Lung (tissue), 12 donors: ENCODE results near the gene CASS4. TPM values are rescaled to one million over a fixed set of nuclear protein-coding genes. Genes with fewer than 3 reads are reported as not detected.

Source experiments
- ATAC-seq: fragments of 200-7000 bp; cut with Tn5 transposase; one replicate; pipeline ENCODE4 v1.9.1; 2020; ENCODE audit warnings: moderate number of reproducible peaks; ENCODE audit not compliant: insufficient read depth, low FRiP score
- DNase-seq, 3 donors: peaks; one replicate each; pipeline ENCODE4 v3.0.0-alpha.2; 2013 to 2017
- H3K27ac ChIP-seq, 2 donors: one replicate each; pipeline ENCODE4 v1.5.1; 2013; ENCODE audit warnings: mild to moderate bottlenecking in 2 of 2, moderate library complexity in 2 of 2, control low read depth in 1 of 2, inconsistent platforms in 1 of 2, low read depth in 1 of 2, low read length in 1 of 2
- H3K27me3 ChIP-seq, 3 donors: one replicate each; pipeline ENCODE4 v1.5.1; 2013; ENCODE audit warnings: low read length in 2 of 3; ENCODE audit not compliant: control insufficient read depth in 3 of 3, insufficient read depth in 3 of 3
- H3K36me3 ChIP-seq, 4 donors: one replicate each; pipeline ENCODE4 v1.5.1; 2013; ENCODE audit warnings: low read length in 4 of 4, mild to moderate bottlenecking in 1 of 4, moderate library complexity in 1 of 4; ENCODE audit not compliant: control insufficient read depth in 4 of 4, insufficient read depth in 4 of 4
- H3K4me1 ChIP-seq, 5 donors: one replicate each; pipeline ENCODE4 v1.5.1; 2013; ENCODE audit warnings: low read length in 5 of 5, mild to moderate bottlenecking in 2 of 5, moderate library complexity in 1 of 5; ENCODE audit not compliant: control insufficient read depth in 5 of 5, insufficient read depth in 5 of 5
- H3K4me3 ChIP-seq: one replicate; pipeline ENCODE4 v1.5.1; 2013; ENCODE audit warnings: mild to moderate bottlenecking, control low read depth, moderate library complexity
- H3K9ac ChIP-seq, 2 donors: one replicate each; pipeline ENCODE4 v1.5.1; 2013; ENCODE audit warnings: low read length in 2 of 2, control low read depth in 1 of 2; ENCODE audit not compliant: insufficient read depth in 1 of 2
- H3K9me3 ChIP-seq, 4 donors: one replicate each; pipeline ENCODE4 v1.5.1; 2013; ENCODE audit warnings: low read length in 3 of 4, mild to moderate bottlenecking in 1 of 4, moderate library complexity in 1 of 4; ENCODE audit not compliant: control insufficient read depth in 4 of 4, insufficient read depth in 3 of 4
- WGBS, 2 donors: extraction: QIAGEN DNeasy Blood & Tissue Kit; methylation state at CpG; one replicate each; pipeline ENCODE4 v1.1.7; 2013; 5-methylcytosine and 5-hydroxymethylcytosine counted together
- polyA plus RNA-seq, 2 donors: library from polyadenylated mRNA; stranded (reverse); fragments of 200-250 nt; gene quantifications; one replicate each; pipeline ENCODE4 v1.2.1, GENCODE V29; 2013
- total RNA-seq, 2 donors: library from RNA; depleted of rRNA in 1 of 2; stranded (reverse); fragments of >200 nt in 1 of 2; gene quantifications; one replicate each; pipeline ENCODE4 v1.2.1, GENCODE V29; 2014 to 2021
- TF ChIP-seq, protein P1 (sequence below): IDR thresholded peaks from 2 replicates; pipeline ENCODE4 v1.5.1; 2012; ENCODE audit warnings: mild to moderate bottlenecking; ENCODE audit errors: control extremely low read depth, extremely low read depth
- donor health status: control.
- donor health status: control.
- donor health status: Bipolar disorder and iron deficiency.
- donor health status: healthy.
- donor health status: DM: yes; HTN: yes; CAD: no.

CASS4 gene
- total and polyA plus RNA-seq, 4 donors, result 4.5 to 30.7 (median 14.8) TPM

DNA sequence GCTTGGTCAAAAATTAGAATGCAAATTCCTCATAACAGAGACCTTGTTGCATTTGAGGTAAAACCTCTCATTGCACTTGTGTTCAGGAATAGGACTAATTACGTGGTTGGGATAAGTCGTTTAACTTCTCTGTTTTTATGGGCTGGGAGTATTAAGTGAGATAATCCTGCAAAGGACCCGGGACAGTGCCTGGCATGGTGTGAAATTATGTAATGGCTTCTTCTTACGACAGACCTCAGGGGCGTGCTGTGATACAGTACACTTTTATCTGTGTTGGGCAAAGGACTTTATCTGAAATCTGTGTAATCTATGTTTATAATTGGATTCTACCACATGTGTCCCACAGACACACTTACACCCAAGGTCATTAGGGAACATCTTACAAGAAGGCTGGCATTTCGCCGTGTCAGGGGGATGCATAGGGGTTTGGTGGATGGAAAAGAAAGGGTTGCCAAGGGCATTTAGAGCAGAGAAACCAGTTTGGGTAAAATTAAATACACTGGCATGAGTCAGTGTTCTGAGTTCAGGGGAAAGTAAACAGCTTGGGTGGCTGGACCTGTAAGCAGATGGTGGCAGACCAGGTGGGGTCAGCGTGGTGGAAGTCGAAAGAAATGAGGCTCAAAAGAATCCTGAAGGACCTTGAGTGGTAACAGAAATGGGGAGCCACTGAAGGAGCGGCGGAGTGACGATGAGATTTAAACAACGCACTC lies 39.2 kb downstream of the CASS4 start:
- H3K9ac ChIP-seq, result no peak overlapping the region
- no peaks in the 10 kb centered on the region for H3K9me3 ChIP-seq
- no peaks in the 10 kb centered on the region for H3K27me3 ChIP-seq
- peaks cover 0 to 44% (median 10%) of the 10 kb centered on the region in 4 donors for H3K36me3 ChIP-seq
- TF ChIP-seq, protein P1, sequence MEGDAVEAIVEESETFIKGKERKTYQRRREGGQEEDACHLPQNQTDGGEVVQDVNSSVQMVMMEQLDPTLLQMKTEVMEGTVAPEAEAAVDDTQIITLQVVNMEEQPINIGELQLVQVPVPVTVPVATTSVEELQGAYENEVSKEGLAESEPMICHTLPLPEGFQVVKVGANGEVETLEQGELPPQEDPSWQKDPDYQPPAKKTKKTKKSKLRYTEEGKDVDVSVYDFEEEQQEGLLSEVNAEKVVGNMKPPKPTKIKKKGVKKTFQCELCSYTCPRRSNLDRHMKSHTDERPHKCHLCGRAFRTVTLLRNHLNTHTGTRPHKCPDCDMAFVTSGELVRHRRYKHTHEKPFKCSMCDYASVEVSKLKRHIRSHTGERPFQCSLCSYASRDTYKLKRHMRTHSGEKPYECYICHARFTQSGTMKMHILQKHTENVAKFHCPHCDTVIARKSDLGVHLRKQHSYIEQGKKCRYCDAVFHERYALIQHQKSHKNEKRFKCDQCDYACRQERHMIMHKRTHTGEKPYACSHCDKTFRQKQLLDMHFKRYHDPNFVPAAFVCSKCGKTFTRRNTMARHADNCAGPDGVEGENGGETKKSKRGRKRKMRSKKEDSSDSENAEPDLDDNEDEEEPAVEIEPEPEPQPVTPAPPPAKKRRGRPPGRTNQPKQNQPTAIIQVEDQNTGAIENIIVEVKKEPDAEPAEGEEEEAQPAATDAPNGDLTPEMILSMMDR, result no peak
- no peak overlapping the region for H3K4me3 ChIP-seq
- H3K27ac ChIP-seq, result no peak overlapping the region
- no peaks in the 10 kb centered on the region for H3K4me1 ChIP-seq
- DNase-seq (no peak), ATAC-seq (no peak)
- 69 to 70% methylated on average over 13 of the region's 13 CpGs for WGBS, 2 donors

DNA sequence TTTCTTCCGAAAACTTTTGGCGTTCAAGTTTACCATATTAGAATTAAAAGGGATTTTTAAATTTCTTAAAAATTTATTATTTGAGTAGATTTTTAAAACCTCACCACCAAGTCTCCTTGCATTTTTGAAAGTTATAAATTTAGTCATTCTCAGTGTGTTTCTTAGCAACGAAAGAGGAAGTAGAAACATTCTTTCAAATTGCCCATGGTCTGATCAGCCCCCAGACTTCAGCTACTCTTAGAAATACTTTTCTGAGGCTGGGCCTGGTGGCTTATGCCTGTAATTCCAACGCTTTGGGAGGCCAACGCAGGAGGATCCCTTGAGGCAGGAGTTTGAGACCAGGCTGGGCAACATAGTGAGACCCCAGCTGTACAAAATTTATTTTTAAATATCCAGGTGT lies 41.3 kb downstream of the CASS4 start:
- H3K27me3 ChIP-seq, result no peaks in the 10 kb centered on the region
- H3K9ac ChIP-seq, result no peak overlapping the region
- H3K4me1 ChIP-seq, result no peaks in the 10 kb centered on the region
- 55 to 67% methylated on average over 5 of the region's 5 CpGs for WGBS, 2 donors
- DNase-seq, result no peak
- H3K27ac ChIP-seq, result no peak overlapping the region
- TF ChIP-seq, protein P1, result no peak
- no peak for ATAC-seq
- no peak overlapping the region for H3K4me3 ChIP-seq
- peaks cover 0 to 36% (median 8%) of the 10 kb centered on the region in 4 donors for H3K36me3 ChIP-seq
- no peaks in the 10 kb centered on the region for H3K9me3 ChIP-seq

DNA sequence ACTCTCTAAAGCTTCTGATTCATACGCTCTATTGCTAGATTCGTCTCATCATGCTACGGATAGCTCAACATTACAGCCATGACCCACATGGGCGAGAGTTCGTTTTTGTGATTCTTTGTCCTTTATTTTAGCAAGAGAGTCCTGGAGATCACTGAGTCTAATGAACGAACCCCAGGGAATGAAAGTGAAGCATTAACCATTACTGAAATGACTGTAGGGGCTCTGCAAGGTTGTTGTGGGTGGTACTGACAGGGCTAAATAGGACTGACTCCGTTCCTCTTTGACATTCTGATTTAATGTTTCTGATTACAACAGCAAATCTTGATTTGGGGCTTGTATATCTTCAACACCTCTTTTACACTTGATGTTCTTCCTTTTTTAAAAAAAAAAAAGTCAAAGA lies 42.7 kb downstream of the CASS4 start:
- DNase-seq (no peak), ATAC-seq (no peak)
- no peaks in the 10 kb centered on the region for H3K9me3 ChIP-seq
- TF ChIP-seq, protein P1, result no peak
- 84 to 92% methylated on average over 7 of the region's 7 CpGs for WGBS, 2 donors
- no peaks in the 10 kb centered on the region for H3K4me1 ChIP-seq
- no peak overlapping the region for H3K27ac ChIP-seq
- H3K4me3 ChIP-seq, result no peak overlapping the region
- H3K27me3 ChIP-seq, result no peaks in the 10 kb centered on the region
- peaks cover 0 to 46% (median 11%) of the 10 kb centered on the region in 4 donors for H3K36me3 ChIP-seq
- no peak overlapping the region for H3K9ac ChIP-seq
